Activated naive CD4-positive, alpha-beta T cell treated with anti-CD3 and anti-CD28 coated beads for 36 hours (primary cell): Measurements from ENCODE around the gene SP3. TPM values are rescaled to one million over a fixed set of nuclear protein-coding genes. Genes with fewer than 3 reads are reported as not detected.
A peak's percentile ranks its signal among the peaks of the same experiment; 100 is the strongest.

Experiments used
- CTCF ChIA-PET: fragments of 350-600 bp; sonication (Branson Sonifier 250); formaldehyde crosslinking; loops from one replicate; lab custom pipeline; 2021; ENCODE audit warnings: antibody characterized with exemption; lab: Charles Lee
- DNase-seq: peaks from one replicate; pipeline ENCODE4 v3.0.0-alpha.2; 2020
- H3K27ac Mint-ChIP-seq: one replicate; pipeline ENCODE4 v1.8.0; 2021; ENCODE audit warnings: mild to moderate bottlenecking, mixed read lengths
- H3K27me3 Mint-ChIP-seq: one replicate; pipeline ENCODE4 v1.8.0; 2021; ENCODE audit warnings: low read depth, mixed read lengths
- H3K36me3 Mint-ChIP-seq: one replicate; pipeline ENCODE4 v1.8.0; 2021; ENCODE audit warnings: low read depth, mixed read lengths
- H3K4me1 Mint-ChIP-seq: one replicate; pipeline ENCODE4 v1.8.0; 2021; ENCODE audit warnings: low read depth, mixed read lengths
- H3K4me3 Mint-ChIP-seq: one replicate; pipeline ENCODE4 v1.8.0; 2021; ENCODE audit warnings: mild to moderate bottlenecking, moderate library complexity, mixed read lengths
- H3K9me3 Mint-ChIP-seq: one replicate; pipeline ENCODE4 v1.8.0; 2021; ENCODE audit warnings: mixed read lengths
- intact Hi-C: fragments of 100-400 bp; cut with micrococcal nuclease; formaldehyde crosslinking; loops from one replicate; pipeline ENCODE4 v1.15.1; 2023
- total RNA-seq, 2 experiments: library from RNA; stranded (reverse); gene quantifications; one replicate each; pipeline ENCODE4 v1.2.3, GENCODE V29; 2021

Gene SP3
- total RNA-seq, 2 experiments from 2014 or later, result 89.8 to 99.7 TPM

DNA sequence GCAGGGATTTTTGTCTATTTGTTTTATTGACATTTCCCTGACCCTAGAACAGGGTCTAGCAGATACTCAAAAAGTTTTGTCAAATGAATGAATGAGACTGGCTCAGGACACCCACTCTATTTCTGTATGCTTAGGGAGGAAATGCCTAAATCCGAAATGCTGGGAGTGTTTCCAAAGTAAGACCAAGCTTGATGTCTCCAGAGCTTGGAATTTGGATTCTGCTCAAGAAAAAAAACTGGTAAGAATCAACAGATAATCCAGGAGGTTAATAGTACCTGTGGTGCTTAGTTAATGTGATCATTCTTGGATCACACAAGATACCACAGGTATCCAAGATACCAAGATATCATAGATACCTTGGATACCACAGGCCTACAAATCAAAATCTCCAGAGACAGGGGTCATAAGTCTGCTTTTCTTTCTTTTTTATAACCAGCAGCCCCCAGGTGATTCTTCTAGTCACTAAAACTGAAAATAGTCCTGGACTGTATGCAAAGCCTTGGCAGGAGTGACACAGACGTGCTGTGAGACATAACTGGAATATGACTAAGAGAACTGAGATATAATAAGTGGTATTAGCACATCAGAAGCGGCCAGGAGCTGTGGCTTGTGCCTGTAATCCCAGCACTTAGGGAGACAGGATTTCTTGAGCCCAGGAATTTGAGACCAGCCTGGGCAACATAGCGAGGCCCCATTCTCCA is 39.9 kb upstream of the SP3 start:
- peaks cover 10% of the 10 kb centered on the region for H3K27me3 Mint-ChIP-seq
- CTCF ChIA-PET, result interaction anchor here (1.6 kb wide), 1 partner anchor 14 kb away, joined by 4 read pairs; no protein-coding TSS in a partner anchor
- H3K27ac Mint-ChIP-seq, result no peak overlapping the region
- intact Hi-C loops, result loop anchor here (2.0 kb wide), 1 partner anchor 20 kb away; no protein-coding TSS in a partner anchor
- H3K9me3 Mint-ChIP-seq, result no peaks in the 10 kb centered on the region
- DNase-seq, result peak; percentile 43
- peaks cover 6% of the 10 kb centered on the region for H3K4me1 Mint-ChIP-seq
- H3K36me3 Mint-ChIP-seq, result no peaks in the 10 kb centered on the region
- H3K4me3 Mint-ChIP-seq, result no peak overlapping the region

DNA sequence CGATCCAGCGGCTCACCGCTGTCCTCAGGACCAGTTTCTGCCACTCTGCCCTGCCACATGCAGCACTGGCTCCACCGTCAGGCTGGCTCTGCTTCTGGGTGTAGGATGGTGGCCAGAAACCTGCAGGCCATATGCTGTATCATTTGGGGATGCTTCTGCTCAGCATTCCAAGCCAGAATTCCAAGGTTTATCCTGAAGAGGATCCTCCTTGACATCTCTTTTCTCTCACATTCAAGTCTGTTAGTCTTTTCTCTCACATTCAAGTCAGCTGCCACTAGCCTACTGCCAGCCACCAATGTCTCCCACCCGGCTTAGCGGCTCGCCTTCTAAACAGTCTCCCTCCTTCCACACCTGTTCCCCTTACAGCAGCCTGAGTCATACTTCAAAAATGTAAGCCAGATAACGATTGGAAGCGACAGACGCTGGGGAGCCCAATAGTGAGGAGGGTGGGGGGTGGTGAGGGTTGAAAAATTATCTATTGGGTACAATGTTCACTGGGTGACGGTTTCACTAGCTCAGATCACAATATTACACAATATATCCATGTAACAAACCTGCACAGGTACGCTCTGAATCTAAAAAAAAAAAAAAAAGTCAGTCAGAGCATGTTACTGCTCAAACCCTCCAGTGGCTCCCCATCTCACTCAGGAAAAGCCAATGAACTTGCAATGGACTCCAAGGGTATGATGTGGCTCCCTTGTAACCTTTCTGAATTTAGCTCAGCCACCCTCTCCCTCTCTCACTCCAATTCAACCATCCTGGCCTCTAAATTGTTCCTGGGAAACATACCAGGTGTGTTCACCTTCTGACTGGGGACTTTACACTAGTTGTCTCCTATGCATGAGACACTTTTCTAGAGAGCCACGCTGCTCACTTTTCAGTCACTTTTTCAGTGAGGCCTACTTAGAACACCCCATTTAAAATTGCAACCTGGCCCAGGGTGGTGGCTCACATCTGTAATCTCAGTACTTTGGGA is 38.8 kb upstream of the SP3 start:
- intact Hi-C loops, result loop anchor here (2.0 kb wide), 1 partner anchor 21 kb away; no protein-coding TSS in a partner anchor
- Mint-ChIP-seq H3K27me3 (peaks cover 7% of the 10 kb centered on the region), H3K4me3 (no peak overlapping the region), H3K4me1 (peaks cover 6% of the 10 kb centered on the region), H3K9me3 (no peaks in the 10 kb centered on the region), H3K27ac (no peak overlapping the region), H3K36me3 (no peaks in the 10 kb centered on the region)
- CTCF ChIA-PET, result interaction anchor here (0.6 to 1.6 kb wide), 4 partner anchors 13 to 224 kb away, joined by 3 to 5 read pairs (median 4); no protein-coding TSS in a partner anchor
- no peak for DNase-seq

DNA sequence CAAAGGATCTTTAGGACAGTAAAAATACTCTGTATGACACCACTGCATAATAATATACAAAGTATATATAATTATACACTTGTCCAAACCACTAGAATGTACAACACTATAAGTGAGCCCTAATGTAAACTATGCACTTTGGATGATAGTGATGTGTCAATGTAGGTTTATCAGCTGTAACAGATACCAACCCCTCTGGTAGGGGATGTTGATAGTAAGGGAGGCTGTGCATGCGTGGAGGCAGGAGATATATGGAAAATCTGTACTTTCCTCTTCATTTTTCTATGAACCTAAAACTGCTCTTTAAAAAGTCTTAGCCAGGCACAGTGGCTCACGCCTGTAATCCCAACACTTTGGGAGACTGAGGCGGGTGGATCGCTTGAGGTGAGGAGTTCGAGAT is 37.5 kb upstream of the SP3 start:
- CTCF ChIA-PET, result no interaction called here
- Mint-ChIP-seq H3K9me3 (no peaks in the 10 kb centered on the region), H3K27me3 (peaks cover 2% of the 10 kb centered on the region), H3K4me3 (no peak overlapping the region), H3K27ac (no peak overlapping the region), H3K36me3 (no peaks in the 10 kb centered on the region), H3K4me1 (peaks cover 6% of the 10 kb centered on the region)
- intact Hi-C loops, result no loop called here
- no peak for DNase-seq

DNA sequence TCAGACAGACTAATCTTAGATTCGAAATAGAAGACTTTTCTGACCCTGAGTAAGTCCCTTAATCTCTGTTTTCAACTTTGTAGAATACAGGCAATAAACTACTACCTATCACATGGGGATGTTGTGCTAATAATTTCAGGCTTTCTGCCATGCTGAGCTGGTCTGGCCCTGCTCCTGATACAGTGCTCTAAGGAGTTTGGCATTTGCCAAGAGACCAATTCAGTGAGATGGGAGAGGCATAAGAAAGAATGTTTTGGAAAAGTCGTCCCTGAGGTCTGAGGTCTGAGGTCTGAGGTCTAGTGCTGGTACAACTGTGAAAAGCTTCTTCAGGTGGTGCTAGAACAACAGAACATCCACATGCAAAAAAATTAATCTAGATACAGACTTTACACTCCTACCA is 35.9 kb upstream of the SP3 start:
- no peak overlapping the region for H3K4me3 Mint-ChIP-seq
- no peak overlapping the region for H3K27ac Mint-ChIP-seq
- no peaks in the 10 kb centered on the region for H3K9me3 Mint-ChIP-seq
- CTCF ChIA-PET, result interaction anchor here (0.6 kb wide), 1 partner anchor 599 kb away, joined by 3 read pairs; no protein-coding TSS in a partner anchor
- DNase-seq, result no peak
- H3K27me3 Mint-ChIP-seq, result peaks cover 2% of the 10 kb centered on the region
- intact Hi-C loops, result no loop called here
- peaks cover 6% of the 10 kb centered on the region for H3K4me1 Mint-ChIP-seq
- H3K36me3 Mint-ChIP-seq, result no peaks in the 10 kb centered on the region

DNA sequence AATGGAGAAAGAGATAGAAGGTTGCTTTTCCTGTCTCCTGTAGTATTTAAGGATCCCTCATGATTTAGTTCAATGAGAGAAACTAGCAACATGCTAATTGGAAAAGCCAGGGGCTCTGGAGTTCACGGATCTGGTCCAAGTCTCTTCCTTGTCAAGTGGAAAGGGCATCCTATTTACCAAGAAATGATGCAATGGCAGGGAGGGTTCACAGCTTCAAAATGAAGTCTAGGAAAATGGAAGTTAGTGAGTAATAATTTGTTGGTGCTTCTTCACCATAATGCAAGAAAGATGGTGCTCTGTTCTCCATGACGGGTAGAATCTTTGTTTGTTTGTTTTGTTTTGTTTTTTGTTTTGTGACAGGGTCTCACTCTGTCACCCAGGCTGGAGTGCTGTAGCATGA is 34.6 kb upstream of the SP3 start:
- peaks cover 2% of the 10 kb centered on the region for H3K27me3 Mint-ChIP-seq
- H3K4me1 Mint-ChIP-seq, result peaks cover under 1% of the 10 kb centered on the region
- H3K27ac Mint-ChIP-seq, result no peak overlapping the region
- no peaks in the 10 kb centered on the region for H3K36me3 Mint-ChIP-seq
- no peak overlapping the region for H3K4me3 Mint-ChIP-seq
- intact Hi-C loops, result no loop called here
- no peak for DNase-seq
- CTCF ChIA-PET, result no interaction called here
- H3K9me3 Mint-ChIP-seq, result no peaks in the 10 kb centered on the region

DNA sequence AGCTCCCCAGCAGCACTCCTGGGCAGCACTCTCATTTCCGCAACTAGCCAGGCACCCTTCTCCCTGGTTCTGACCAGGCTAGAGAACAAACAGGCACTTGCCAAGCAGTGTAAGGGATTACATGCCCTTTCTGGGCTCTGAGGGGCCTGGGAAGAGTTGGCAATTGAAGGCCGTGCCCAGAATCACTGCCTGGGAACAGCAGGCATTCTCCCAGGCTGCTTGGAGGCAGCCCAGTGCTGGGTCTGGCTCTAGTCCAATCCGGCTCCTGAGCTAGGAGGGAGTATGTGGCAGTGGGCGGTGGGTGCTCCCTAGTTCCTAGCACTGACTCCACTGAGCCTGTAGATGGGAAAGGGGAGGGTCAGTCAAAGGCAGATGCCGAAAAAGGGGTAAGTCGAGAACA is 34.1 kb upstream of the SP3 start:
- Mint-ChIP-seq H3K27ac (no peak overlapping the region), H3K9me3 (no peaks in the 10 kb centered on the region), H3K27me3 (peaks cover 2% of the 10 kb centered on the region), H3K36me3 (no peaks in the 10 kb centered on the region), H3K4me1 (no peaks in the 10 kb centered on the region), H3K4me3 (no peak overlapping the region)
- intact Hi-C loops, result no loop called here
- CTCF ChIA-PET, result no interaction called here
- DNase-seq, result no peak

DNA sequence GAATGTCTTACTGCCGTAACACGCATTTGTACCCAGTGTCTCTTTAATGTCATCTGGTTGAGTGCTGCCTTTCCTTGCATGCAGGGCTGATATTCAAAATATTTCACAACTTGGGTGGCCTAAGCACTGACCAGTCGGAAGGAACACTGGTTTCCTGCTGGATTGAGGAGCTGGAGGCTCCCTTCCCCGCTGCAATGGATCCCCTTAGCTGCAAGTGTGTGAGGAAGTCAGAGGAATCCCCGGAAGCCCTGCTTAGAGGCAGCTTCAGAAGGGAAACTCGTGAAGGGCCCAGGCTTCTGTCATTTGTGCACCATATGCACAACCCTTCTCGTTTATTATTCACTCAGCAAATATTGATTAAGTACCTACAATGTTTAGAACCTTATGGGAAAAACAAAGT is 33.2 kb upstream of the SP3 start:
- CTCF ChIA-PET, result interaction anchor here (0.8 kb wide), 1 partner anchor 13 kb away, joined by 4 read pairs; no protein-coding TSS in a partner anchor
- Mint-ChIP-seq H3K4me3 (no peak overlapping the region), H3K27ac (no peak overlapping the region), H3K36me3 (no peaks in the 10 kb centered on the region), H3K9me3 (no peaks in the 10 kb centered on the region), H3K4me1 (no peaks in the 10 kb centered on the region), H3K27me3 (peaks cover 2% of the 10 kb centered on the region)
- intact Hi-C loops, result no loop called here
- no peak for DNase-seq

DNA sequence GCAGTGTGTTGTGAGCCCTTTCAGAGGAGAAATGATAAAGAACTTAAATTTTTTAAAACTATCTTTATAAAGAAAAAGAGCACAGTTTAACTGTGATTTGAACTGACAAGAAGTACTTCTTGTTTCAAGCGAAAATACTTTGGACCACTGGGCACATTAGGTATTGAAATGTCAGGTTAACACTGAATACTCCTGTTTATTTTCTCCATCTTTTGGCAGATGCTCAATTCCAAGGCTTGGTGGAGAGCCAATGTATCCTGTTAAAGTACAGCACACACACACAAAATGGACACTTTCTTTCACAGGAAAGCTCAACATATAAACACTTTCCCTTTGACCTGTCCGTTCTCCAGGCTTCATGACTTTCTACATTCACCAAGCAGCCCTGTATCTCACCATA is 32.6 kb upstream of the SP3 start:
- Mint-ChIP-seq H3K36me3 (no peaks in the 10 kb centered on the region), H3K4me3 (no peak overlapping the region), H3K27ac (no peak overlapping the region), H3K27me3 (peaks cover 2% of the 10 kb centered on the region), H3K9me3 (no peaks in the 10 kb centered on the region), H3K4me1 (no peaks in the 10 kb centered on the region)
- DNase-seq, result no peak
- intact Hi-C loops, result no loop called here
- CTCF ChIA-PET, result no interaction called here

DNA sequence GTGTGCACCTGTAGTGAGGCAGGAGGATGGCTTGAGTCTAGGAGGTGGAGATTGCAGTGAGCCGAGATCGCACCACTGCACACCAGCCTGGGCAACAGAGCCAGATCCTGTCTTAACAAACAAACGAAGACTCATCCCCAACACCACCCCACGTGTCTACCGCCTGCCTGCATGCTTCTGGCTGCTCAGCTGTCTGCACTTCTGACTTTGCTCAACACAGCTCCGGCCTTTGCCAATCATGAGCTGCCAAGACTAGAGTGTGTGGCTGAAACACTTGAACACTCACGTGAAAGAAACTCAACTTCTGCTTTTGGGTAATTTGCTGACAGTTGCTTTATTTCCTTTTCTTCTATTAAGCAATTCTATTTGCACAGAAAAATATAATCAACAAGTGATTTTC is 32.1 kb upstream of the SP3 start:
- peaks cover 2% of the 10 kb centered on the region for H3K27me3 Mint-ChIP-seq
- CTCF ChIA-PET, result no interaction called here
- no peaks in the 10 kb centered on the region for H3K36me3 Mint-ChIP-seq
- no peaks in the 10 kb centered on the region for H3K4me1 Mint-ChIP-seq
- no peak overlapping the region for H3K4me3 Mint-ChIP-seq
- no peak overlapping the region for H3K27ac Mint-ChIP-seq
- H3K9me3 Mint-ChIP-seq, result no peaks in the 10 kb centered on the region
- intact Hi-C loops, result no loop called here
- DNase-seq, result peak; percentile 19

DNA sequence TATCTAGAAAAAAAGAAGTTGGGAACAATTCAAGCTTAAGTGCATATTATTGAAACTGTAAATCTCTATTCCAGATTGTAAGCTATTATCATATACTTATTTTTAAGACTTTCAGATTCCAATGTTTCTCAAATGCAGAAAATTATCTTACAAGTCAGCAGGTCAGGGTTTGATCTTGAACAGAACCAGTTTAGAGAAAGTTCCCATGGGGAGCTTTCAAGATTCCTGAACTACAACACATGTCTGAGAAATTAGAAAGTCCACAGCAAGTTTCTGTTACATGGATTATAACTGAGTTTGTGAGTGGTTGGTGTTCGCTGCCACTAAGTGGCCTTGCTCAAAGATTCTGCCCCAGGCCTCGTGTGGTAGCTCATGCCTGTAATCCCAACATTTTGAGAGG is 31.6 kb upstream of the SP3 start:
- intact Hi-C loops, result no loop called here
- Mint-ChIP-seq H3K9me3 (no peaks in the 10 kb centered on the region), H3K27me3 (peaks cover 2% of the 10 kb centered on the region), H3K4me1 (no peaks in the 10 kb centered on the region), H3K27ac (no peak overlapping the region), H3K36me3 (no peaks in the 10 kb centered on the region), H3K4me3 (no peak overlapping the region)
- DNase-seq, result no peak
- CTCF ChIA-PET, result no interaction called here

DNA sequence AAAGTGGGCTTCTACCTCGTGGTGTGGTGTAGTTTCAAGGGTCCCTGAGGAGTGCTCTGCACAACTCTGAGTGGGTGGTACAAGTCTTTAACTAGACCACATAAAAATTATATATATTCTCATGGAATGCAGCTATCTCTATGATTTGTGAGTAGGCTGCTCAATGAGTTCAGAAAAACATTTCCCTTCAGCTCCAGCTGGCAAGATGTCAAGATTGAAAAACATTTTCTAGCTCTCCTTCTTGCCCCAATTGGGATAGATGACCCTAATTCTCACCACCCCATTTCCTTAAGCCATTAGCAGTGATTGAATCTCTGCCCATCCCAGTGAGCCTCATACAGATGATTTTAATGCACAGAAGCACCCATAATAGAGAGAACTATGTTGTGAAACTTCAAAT is 28.3 kb upstream of the SP3 start:
- intact Hi-C loops, result no loop called here
- Mint-ChIP-seq H3K4me3 (no peak overlapping the region), H3K27me3 (peaks cover 5% of the 10 kb centered on the region), H3K4me1 (peaks cover 3% of the 10 kb centered on the region), H3K27ac (no peak overlapping the region), H3K36me3 (no peaks in the 10 kb centered on the region), H3K9me3 (no peaks in the 10 kb centered on the region)
- DNase-seq, result no peak
- CTCF ChIA-PET, result no interaction called here

DNA sequence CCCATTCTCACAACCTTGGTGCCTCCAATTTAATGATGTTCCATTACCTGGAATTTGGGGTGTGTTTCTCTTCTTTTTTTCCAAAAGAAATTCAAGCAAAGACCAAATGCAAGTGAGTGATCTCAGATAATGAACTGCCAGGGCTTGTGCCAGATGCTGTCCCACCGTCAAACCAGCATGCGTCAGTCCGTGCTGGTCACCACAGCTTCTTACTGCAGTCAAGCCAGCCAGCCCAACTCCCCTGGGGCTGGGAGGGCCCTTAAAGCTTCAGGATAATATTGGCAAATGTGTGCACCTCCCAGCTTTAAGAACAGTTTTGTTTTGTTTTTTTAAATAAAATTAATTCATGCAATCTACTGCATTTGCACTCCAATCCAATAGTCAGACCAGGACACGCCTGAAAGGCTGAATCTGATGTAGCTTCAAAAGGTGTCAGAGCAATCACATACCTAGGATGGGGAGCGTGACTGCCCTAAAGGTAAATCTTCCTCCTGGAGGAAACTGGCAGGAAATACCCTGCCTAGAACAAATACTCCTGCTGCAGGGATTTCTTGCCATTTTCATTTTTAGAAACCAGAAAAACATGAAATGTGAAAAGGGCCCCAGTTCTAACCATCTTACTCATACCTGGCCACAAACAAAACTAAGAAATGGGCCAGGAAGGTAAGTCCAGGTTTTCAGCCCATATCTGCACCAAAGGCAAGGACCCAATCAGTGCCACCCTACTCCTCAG is 26.8 kb upstream of the SP3 start:
- Mint-ChIP-seq H3K27ac (no peak overlapping the region), H3K4me3 (no peak overlapping the region), H3K4me1 (peaks cover 3% of the 10 kb centered on the region), H3K36me3 (no peaks in the 10 kb centered on the region), H3K27me3 (peaks cover 3% of the 10 kb centered on the region), H3K9me3 (no peaks in the 10 kb centered on the region)
- CTCF ChIA-PET, result interaction anchor here (0.6 to 1.7 kb wide), 2 partner anchors 12 to 1019 kb away, joined by 3 to 4 read pairs; no protein-coding TSS in a partner anchor
- no peak for DNase-seq
- intact Hi-C loops, result no loop called here
